Activated CD4-positive, CD25-positive, alpha-beta regulatory T cell treated with anti-CD3 and anti-CD28 coated beads, Interleukin-2, amount 50 U/mL, for 16 hours (primary cell): ENCODE data around the gene TUFT1.

Source experiments
- DNase-seq: peaks from one replicate; pipeline ENCODE4 v3.0.0-alpha.2; 2020; ENCODE audit warnings: low read depth, low spot score

Gene TUFT1

DNA sequence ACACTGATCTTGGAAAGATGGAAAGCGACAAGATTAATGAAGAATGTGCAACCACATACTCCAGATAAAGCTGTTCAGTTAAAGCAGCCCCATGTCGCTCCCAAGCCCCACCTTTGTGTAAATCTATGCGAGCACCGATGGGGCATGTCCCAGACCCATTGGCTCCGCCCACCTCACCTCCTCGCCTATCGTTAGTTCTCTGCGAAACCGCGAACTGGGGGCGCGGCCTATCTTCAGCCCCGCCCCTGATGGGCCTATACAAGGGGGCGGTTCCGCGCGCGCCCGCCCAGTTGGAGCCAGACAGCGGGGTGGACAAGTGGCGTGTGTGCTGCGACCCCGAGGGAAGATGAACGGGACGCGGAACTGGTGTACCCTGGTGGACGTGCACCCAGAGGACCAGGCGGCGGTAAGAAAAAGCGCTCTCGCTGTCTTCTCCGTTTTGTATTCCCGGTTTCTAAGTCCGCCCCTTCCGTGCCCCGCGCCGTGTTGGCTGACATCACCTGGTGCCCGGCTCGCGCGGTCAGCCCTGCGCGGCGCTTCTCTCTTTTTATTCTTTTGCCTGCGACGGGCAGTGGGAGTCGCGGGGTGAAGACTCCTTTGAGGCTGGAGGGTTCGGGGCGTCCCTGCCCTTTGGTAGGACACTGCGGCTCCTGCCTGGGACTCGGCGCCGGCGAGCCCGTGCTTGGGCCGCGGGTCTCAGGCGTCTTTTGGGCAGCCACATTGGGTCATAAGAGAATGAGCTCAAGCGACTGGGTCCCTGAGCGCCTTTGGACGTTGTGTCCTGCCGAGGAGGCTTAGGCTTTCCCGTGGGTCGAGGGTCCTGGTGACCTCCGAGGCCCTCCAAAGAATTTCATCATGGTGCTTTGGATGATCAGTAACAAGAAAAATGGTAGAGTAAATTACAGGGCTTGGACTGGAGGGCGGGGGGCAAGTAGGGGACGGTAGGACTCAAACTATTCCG, at the start of gene TUFT1:
TUFT1 (plus strand) TSS at position 289 of the 961 bp plus-strand sequence; CDS start at position 347, 58 bp downstream.
- peak; percentile 86 for DNase-seq

DNA sequence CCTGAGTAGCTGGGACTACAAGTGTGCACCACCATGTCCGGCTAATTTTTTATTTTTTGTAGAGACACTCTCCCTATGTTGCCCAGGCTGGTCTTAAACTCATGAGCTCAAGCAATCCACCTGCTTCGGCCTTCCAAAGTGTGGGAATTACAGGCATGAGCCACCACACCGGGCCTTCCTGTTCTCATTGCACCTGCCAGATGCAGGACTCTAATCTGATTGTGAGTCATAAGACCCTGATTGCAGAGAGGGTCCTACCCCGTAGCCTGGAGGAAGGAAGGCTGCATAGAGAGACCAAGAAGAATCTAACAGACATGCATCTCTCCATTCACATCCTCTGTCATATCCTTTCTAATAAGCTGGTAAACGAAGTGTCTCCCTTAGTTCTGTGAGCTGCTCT, 48.5 kb upstream of the TUFT1 start:
- DNase-seq = no peak

- DNase-seq = no peak
Measured at GRCh38 chr1:151492120-151492519, 48.0 kb upstream of the TUFT1 start.

GRCh38 chr1:151493042-151493441, 47.1 kb upstream of the TUFT1 start:
- no peak for DNase-seq

DNA sequence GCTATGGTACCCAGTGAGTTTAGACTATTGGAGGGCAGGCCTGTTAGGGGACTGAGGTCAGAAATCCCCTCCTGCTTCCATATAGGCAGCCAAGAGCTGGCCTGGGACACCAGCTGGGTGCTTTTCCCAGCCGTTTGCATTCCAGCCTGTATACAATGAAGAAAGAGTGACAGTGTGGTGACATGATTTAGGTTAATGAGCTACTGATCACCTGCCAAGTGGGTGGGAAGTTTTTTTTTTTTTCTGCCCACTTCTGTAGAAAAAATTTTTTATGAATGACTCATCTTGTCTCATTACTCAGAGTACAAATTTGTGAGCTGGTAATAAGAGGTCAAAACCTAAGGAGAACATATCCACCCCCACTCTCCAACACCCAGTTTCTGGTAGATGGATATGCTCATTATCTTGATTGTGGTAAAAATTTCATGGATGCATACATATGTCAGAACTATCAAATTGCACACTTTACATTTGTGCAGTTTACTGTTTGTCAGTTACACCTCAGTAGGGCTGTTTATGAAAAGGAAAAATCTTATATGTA, 45.3 kb upstream of the TUFT1 start:
- no peak for DNase-seq

DNA sequence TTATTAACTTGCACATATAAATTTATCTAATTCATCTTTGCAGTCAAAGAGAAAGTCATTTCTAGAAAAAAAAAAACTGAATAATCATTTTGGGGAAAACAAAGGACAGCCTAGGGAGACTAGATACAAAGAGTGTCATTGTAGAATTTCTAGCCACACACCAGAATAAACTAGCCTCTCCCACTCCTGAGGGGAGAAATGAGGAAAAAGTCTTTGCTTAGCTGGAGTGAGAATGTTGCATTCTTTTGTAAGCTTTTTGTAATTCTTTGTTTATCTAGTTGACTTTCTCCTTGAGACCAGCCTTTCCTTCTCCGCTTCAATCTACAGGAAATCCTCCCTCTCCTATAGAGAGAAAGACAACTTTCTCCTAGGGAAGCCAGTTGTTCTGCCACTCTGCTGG, 44.8 kb upstream of the TUFT1 start:
- no peak for DNase-seq

DNA sequence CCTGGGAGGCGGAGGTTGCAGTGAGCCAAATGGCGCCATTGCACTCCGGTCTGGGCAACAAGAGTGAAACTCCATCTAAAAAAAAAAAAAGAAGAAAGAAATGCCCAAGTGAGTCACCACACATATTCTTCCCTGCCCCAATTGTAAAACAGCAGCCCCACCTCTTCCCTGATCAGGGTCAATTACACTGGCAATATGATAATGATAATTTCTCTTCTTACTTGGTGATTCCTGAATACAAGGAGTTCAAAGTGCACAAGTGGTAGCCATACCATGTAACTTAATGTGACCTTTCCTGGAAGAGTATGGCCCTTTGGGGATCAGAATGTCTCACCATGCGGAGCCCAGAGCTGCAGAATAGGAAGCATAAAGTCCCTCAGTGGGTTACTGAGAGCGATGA, 40.7 kb upstream of the TUFT1 start:
- DNase-seq = no peak

DNA sequence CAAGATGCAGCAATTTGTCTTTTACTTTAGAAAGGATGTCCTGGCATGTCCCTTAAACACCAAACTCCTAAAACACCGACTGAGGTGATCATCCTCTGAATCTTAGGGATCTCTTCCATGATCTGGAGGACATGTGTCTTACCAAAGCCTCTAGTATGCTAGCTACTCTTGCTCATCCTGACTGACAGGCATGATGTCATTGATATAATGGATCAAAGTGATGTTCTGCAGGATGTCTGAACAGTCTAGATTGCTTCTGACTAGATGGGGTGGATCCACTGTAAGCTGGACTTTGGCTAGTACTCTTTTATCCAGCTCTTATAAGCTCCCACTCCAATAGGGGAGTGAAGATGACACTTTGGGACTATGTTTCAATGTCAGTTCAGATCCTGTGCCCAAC, 40.2 kb upstream of the TUFT1 start:
- no peak for DNase-seq

GRCh38 chr1:151501474-151501873, 38.6 kb upstream of the TUFT1 start:
- no peak for DNase-seq

DNA sequence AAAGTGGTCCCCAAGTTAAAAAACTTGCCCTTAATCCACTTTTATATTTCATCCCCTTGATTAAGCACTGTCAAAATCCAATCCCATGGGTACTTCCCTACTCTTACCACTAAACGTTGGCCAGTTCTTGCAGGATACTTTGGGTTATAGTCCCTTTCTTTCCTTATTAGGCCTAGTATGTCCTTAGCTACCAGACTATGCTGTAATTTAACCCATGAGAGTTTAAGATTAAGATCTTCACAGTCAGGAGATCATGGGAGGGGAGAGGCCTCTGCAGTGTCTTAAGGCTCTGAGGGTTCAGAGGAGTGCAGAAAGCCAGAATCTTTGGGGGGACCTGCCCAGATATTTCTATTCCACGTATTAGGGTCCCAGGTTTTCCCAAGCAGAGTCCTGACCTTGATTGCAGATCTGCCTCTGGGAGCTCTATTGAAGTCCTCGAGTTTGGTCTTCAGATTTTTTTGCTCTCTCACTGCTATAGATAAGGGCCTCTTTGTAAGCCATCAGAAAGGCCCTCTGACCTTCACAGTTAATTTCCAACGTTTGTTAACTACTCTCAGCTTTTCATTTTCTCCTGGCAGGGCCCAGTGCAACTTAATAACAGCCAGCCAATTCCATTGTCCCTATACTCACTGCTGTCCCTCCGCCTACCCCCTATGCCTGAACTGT, 37.9 kb upstream of the TUFT1 start:
- no peak for DNase-seq

- no peak for DNase-seq
Measured at GRCh38 chr1:151502859-151503780, 37.0 kb upstream of the TUFT1 start.

- no peak for DNase-seq
Measured at GRCh38 chr1:151504252-151504651, 35.9 kb upstream of the TUFT1 start.

DNA sequence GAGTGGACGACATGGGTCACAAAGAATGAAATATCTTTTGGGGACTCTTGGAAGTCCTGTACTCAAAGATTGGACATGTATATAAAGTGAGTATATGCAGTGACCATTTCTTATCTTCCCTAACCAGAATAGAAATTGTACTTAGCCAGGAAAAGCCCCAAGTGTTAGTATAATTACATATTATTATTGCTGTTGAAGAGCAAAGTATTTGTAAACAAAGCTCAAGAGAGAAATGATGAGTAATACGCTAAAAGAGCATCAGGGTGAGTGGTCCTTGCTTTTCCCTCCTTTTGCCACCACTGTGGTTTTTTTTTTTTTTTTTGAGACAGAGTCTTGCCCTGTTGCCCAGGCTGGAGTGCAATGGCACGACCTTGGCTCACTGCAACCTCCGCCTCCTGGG, 35.4 kb upstream of the TUFT1 start:
- no peak for DNase-seq

- no peak for DNase-seq
Measured at GRCh38 chr1:151508833-151509232, 31.3 kb upstream of the TUFT1 start.

DNA sequence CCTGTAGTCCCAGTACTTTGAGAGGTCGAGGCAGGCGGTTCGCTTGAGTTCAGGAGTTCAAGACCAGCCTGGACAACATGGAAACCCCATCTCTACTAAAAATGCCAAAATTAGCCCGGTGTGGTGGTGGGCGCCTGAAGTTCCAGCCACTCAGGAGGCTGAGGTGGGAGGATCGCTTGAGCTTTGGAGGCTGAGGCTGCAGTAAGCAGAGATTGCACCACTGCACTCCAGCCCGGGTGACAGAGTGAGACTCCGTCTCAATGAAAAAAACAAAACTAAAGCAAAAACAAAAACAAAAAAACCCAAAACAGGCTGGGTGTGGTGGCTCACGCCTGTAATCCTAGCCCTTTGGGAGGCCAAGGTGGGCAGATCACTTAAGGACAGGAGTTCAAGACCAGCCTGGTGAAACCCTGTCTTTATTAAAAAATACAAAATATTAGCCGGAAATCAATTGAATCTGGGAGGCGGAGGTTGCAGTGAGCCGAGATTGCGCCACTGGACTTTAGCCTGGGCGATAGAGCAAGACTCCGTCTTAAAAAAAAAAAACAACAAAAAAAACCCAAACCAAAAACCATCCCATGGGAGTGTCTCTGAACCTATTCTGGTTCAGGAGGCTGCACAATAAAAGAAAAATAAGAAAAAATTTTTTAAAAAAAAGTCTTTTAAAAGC, 30.6 kb upstream of the TUFT1 start:
- no peak for DNase-seq

DNA sequence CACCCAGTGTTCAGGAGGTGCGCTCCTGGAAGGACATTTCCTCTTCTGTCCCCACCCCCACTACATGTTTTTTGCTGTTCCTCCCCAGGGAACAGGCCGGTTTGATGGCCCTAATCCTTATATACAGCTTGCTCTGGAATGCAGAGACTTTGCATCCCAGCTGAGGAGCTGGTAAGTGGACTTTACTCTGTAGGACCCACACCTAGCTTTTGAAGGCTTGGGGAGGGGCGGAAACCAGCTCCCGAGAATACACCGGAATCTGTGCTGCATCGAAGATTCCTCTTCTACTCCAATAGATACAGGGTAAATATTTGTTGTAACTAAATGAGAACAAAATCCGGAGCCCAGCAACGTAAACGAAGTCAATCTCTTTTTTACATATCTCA, 30.1 kb upstream of the TUFT1 start:
- no peak for DNase-seq

- DNase-seq = no peak
Measured at GRCh38 chr1:151510614-151510956, 29.5 kb upstream of the TUFT1 start.

- peak; percentile 66 for DNase-seq
Measured at GRCh38 chr1:151510957-151511635, 29.0 kb upstream of the TUFT1 start, which contains the start of gene CGN. Gene CGN (plus strand): TSS chr1:151511387. CDS start chr1:151518520, 7,133 bp downstream.

DNA sequence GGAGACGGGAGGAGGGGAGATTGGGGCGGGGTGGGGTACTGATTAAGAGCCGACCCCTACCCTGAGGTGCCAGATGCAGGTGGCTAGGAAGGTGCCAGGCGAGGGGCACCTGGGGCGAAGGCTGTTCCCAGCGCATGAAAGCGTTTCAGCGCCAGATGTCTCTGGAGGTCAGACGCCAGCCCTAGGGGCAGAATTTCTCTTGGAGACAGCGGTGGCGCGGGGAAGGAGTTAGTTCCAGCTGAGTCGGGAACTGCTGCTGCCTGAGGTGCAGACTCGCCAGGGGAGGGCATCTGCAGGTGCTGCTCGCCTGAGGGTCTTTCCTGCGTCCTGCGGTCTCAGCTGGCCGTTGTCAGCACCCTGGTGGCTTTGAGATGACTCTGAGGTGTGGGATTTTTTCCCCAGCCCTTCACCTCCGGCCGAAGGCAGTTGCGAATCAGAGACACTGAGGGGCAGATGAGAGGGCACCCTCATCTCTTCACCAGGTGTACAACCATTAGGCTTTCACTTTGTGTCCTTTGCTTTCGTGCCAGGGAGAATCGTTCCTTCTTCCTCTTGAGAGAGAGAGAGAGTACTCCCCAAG, 28.4 kb upstream of the TUFT1 start:
- DNase-seq = no peak

DNA sequence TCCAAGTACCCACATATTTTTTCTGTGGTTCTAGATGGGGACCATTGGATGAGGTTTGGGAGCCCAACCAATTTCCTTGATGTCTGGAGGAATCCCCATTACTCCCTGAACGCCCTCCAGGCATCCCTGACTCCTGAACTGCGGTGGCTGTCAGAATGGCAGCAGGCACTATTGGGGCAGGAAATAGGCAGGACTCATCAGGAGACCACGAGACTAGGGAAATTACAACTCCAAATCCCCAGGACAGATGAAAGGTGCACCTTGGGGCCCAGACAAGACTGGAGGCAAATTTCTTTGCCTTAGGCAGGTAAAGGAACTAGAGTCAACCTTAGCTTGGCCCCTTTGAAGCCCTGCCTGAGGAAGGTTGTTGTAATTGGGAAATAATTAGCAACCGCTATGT, 27.8 kb upstream of the TUFT1 start:
- DNase-seq = no peak
